Activated CD4-positive, alpha-beta T cell treated with anti-CD3 and anti-CD28 coated beads, Interleukin-2, amount 50 U/mL, for 24 hours (primary cell): ENCODE data around the gene EIF2A.

Experiments
- DNase-seq, 2 donors: peaks; one replicate each; pipeline ENCODE4 v3.0.0-alpha.2; 2020; ENCODE audit warnings: low read depth in 1 of 2, low spot score in 1 of 2

The EIF2A gene

DNA sequence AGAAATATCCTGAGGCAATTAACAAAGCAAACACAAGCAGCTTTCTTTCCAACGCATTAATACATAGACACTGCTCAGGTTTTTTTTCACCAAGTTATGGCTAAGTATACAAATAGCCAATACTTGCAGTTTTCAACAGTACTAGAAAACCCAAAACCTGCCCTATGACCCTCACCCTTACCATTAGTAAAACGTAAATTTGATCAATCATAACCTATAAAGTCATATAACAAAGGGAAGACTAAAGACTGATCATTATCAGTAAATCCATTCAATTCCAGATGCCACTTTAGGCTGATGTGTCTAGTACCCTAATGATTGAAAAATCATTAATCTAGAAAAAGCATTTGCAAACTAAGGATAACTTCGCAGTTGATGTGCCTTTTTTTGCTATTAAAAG is 3.5 kb upstream of the EIF2A start:
- no peak for DNase-seq

GRCh38 chr3:150543531-150543930 is 3.1 kb upstream of the EIF2A start:
- no peak for DNase-seq

GRCh38 chr3:150544041-150544440 is 2.5 kb upstream of the EIF2A start:
- no peak for DNase-seq

- DNase-seq = no peak
Observed at GRCh38 chr3:150544726-150545125, 1.9 kb upstream of the EIF2A start.

DNA sequence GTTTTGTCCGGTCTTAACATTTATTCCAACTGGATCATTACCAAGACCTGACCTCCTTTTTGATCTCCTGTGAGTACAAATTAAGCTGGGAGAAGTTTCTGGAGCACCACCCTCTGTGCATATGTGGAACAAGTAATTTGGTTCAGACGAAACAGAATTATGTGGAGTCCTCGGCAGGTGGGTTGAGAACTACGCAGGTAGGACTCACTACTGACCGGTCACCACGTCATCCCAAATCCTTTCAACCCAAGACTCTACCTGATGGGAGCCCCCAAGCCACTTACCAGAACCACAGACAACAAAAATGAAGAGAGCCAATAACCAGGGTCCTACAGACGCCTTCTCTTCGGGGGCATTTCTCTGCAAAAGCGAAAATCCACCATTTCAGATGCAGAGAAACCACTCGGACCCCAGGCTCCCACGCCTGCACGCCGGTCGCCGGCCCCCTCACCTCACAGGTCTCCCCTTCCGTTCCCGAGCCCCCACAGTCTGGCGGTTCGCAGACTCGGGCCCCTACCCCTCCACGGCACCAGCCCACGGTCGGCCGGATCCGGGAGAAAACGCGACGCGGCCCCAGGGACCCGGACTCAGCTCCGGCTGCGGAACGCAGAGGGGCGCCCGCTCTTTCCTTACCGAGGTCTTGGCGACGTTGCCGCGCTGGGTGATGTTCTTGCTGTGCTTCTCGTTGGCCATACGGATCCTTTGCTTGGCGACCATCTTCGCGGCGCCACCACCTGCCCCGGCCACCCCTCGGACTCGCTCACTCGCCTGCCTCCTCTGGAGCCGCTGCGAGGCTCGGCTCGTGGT is 965 bp upstream of the EIF2A start:
- peak in 1 of 2 donors; percentile 11 for DNase-seq

- DNase-seq = no peak
Observed at GRCh38 chr3:150547045-150547741, 606 bp downstream of the EIF2A start.

GRCh38 chr3:150555859-150556436 is 9.4 kb downstream of the EIF2A start:
- no peak for DNase-seq

DNA sequence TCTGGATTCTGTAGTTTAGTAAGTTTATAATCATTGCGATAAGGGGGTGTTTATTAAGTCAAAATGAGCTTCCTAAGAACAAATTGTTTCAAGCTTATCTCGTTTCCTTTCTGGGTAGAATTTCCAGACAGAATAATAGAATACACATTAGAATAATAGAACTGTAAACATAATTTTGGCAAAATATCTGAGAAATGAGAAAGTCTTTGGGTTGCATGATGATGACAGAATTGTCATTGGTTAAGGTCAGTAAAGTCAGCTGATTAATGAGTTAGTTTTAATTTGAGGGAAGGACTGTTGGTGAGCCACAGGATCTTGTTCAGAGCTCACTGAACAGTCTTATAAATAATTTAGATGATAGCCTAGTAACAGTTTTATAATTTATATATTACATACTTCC is 10.2 kb downstream of the EIF2A start:
- DNase-seq = no peak

GRCh38 chr3:150557725-150558124 is 11.1 kb downstream of the EIF2A start:
- no peak for DNase-seq

- DNase-seq = no peak
Observed at GRCh38 chr3:150564243-150564642, 17.7 kb downstream of the EIF2A start.

GRCh38 chr3:150567328-150567727 is 20.7 kb downstream of the EIF2A start:
- DNase-seq = no peak

DNA sequence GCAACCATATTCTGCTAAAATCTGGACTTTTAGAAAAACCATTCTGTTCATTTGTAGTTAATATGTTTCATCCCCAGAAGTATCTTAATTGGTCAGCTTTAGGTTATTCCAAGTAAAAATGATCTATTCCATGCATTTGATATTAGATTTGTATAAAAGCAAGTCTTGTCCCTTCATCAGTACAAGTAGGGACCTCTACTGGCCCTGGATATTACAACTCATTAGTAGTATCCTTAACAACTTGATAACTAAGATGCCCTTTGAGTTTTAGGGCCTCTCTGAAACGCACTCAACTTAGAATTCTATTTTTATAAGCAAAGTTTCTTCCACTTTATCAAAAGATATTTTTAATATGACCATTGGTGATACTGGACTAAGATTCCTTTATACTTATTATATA is 31.3 kb downstream of the EIF2A start:
- DNase-seq = no peak

- no peak for DNase-seq
Observed at GRCh38 chr3:150581174-150581573, 34.6 kb downstream of the EIF2A start.

DNA sequence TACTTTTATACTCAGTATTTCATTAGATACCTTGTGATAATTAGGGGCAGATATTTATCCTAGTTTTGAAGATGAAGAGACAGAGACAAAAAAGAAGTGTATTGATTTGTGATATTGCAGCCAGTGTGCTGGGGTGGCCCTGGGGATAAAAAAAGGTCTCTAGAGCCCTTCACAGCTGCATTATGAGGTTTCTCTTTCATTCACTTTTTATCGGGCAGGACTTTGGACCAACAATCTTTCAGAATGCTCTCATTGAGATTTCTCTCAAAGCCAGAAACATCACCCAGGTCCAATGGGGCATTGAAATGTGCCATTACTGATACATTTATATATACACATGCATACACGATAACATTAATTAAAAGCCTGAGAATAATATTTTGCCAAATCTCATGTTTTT is 36.0 kb downstream of the EIF2A start:
- no peak for DNase-seq

GRCh38 chr3:150583028-150583427 is 36.4 kb downstream of the EIF2A start:
- DNase-seq = no peak

DNA sequence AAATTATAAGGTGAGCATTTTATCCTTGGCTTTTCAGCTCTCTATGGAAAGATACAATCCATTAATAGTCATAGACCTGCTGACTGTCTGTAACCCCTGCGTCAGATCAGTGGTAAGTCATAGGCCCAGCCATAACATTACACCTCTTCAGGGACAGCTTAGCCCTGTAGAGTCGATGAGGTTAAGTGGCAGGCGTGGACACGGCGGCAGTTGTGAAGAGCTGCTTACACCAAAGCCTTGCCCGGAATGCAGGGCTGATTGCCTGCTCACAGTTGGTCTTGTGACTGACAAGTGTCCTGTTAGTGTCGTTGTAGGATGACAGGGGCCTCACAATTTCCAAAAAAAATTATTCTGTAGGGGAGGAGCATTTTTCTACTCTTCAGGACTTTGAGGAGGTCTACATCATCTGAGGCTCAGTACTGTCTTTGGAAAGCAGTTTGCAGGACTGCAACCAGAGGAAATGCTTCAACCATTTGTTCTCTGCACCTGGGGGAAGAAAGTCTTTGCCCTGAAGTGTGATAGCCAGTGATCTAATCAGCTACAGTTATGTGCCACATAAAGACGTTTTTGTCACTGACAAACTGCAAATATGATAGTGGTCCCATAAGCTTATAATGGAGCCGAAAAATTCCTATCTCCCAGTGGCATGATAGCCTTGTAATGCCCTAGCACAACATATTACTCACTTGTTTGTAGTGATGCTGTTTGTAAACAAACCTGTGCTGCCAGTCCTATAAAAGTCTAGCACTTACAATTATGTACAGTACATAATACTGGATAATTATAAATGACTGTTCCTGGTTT is 41.6 kb downstream of the EIF2A start:
- no peak for DNase-seq

DNA sequence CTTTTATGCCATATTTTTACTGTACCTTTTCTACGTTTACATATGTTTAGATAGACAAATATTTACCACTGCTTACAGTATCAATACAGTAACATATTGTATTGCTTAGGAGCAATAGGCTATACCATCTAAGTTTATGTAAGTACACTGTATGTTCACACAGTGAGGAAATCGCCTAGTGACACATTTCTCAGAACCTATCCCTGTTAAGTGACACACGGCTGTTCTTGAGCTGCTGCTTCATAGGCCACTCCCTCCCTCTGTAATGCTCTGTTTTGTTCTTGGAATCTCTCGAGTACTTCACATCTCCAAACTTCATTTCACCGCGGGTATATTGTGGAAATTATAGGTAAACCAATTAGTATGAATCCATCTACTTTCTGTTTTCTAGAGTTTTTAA is 43.2 kb downstream of the EIF2A start:
- DNase-seq = no peak

DNA sequence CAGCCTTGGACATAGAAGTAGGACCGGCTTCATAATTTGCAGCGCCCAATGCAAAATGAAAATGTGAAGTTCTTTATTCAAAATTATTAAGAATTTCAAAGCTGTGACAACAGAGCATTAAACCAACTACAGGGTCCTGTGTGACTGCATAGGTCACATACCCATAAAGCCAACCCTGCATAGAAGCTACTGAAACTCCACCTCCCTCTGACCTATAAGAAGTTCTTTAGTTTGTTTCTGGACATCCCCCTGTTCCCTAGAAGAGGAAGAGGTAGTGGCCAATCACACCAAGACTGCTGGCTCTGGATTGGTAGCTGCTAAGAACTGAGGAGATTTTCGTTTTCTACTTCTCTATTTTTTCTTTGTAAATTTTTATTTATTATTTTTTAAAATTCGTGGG is 47.6 kb downstream of the EIF2A start:
- no peak for DNase-seq

- no peak for DNase-seq
Observed at GRCh38 chr3:150597646-150598045, 51.1 kb downstream of the EIF2A start.

DNA sequence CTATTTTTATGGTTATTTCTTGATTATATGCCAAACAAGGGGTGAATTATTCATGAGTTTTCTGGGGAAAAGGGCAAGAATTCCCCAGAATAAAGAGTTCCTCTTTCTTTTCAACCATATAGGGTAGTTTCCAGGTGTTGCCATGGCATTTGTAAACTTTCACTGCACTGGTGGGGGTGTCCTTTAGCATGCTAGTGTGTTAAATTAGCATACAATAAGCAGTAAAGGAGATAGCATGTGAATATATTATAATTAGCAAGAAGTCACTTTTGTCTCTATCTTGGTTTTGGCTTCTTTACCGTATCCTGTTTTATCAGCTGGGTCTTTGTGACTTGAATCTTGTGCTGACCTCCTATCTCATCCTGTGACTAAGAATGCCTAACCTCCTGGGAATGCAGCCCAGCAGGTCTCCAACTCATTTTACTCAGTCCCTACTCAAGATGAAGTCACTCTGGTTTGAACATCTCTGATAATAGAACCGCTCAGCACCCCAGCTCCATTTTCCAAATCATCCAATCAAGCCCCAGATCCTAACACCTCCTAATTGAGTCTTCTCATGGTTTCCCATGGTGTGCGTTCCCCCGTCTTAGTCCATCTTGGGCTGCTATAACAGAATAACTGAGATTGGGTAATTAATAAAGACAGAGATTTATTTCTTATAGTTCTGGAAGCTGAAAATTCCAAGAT is 53.2 kb downstream of the EIF2A start:
- no peak for DNase-seq
